Vagina (tissue), 2 donors: Measurements from ENCODE around the gene PGK1.

Experiments used
- POLR2A ChIP-seq, 2 donors: fragments of 450-650 bp; IDR thresholded peaks; one replicate each; pipeline ENCODE4 v1.6.1; 2017; ENCODE audit warnings: antibody characterized with exemption in 2 of 2, mild to moderate bottlenecking in 2 of 2, moderate library complexity in 2 of 2
- POLR2AphosphoS5 ChIP-seq, 2 donors: sonication (generic); formaldehyde crosslinking; IDR thresholded peaks; one replicate each; pipeline ENCODE4 v1.9.0; 2017; ENCODE audit warnings: antibody characterized with exemption in 2 of 2, mild to moderate bottlenecking in 2 of 2, low read depth in 1 of 2; ENCODE audit not compliant: insufficient read depth in 1 of 2
- TF ChIP-seq, protein P1 (sequence below), 3 experiments: fragments of 450-650 bp in 2 of 3; fragments of 200-600 bp in 1 of 3; sonication (generic) in 1 of 3; IDR thresholded peaks; one replicate each; pipeline ENCODE4 v1.5.1; 2017 to 2019; ENCODE audit warnings: antibody characterized with exemption in 3 of 3, mild to moderate bottlenecking in 2 of 3, moderate library complexity in 2 of 3

DNA sequence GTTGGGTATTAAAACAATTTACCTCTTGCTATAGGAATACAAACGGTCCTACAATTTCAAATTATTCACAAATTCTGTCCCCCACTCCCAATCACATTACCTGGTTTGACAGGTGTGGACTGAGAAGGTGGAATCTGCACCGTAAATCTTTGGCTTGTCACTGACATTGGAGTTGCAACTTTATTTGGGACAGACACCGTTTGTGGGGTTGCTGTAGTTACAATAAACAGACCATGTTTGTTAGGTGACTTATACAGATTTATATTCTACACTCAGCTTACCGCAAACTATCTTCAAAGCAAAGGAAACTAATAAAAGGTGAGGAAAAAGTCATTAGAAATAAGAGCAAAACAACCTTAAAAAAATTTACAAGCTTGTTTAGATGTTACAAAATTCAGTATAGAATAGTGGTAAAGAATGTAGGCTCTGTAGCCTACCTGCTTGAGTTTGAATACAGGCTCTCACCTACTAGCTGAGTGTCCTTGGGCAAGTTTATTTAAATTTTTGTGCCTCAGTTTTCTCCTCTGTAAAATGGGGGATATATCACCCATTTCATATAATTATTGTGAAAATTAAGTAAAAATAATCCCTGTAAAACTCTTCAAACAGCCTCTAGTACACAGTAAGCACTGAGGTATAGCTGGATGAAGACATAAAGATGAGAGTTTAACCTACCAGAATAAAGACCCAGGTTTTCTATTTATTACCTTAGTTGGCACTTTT, 29.4 kb downstream of the PGK1 start:
- TF ChIP-seq, protein P1, sequence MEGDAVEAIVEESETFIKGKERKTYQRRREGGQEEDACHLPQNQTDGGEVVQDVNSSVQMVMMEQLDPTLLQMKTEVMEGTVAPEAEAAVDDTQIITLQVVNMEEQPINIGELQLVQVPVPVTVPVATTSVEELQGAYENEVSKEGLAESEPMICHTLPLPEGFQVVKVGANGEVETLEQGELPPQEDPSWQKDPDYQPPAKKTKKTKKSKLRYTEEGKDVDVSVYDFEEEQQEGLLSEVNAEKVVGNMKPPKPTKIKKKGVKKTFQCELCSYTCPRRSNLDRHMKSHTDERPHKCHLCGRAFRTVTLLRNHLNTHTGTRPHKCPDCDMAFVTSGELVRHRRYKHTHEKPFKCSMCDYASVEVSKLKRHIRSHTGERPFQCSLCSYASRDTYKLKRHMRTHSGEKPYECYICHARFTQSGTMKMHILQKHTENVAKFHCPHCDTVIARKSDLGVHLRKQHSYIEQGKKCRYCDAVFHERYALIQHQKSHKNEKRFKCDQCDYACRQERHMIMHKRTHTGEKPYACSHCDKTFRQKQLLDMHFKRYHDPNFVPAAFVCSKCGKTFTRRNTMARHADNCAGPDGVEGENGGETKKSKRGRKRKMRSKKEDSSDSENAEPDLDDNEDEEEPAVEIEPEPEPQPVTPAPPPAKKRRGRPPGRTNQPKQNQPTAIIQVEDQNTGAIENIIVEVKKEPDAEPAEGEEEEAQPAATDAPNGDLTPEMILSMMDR (IDR thresholded peaks at IDR 0.05) = no peak
- TF ChIP-seq POLR2AphosphoS5 (IDR thresholded peaks at IDR 0.05; ENCODE audit: insufficient read depth in 1 of 2, low read depth in 1 of 2) = no peak
- TF ChIP-seq POLR2A (IDR thresholded peaks at IDR 0.05) = no peak
